Fibroblast of pulmonary artery (primary cell): ENCODE results near the gene HIPK2.

Source experiments
- DNase-seq: peaks from one replicate; pipeline ENCODE4 v3.0.0-alpha.2; 2010; ENCODE audit warnings: low read depth
- H3K4me3 ChIP-seq: replicated peaks from 2 replicates; pipeline ENCODE4 v1.5.1; 2011; ENCODE audit warnings: low read depth, mild to moderate bottlenecking, control low read depth, low read length, moderate library complexity
- TF ChIP-seq, protein P1 (sequence below): IDR thresholded peaks from 2 replicates; pipeline ENCODE4 v1.5.1; 2011; ENCODE audit warnings: mild to moderate bottlenecking, control low read depth, low read length, inconsistent platforms; ENCODE audit errors: missing control alignments

Gene HIPK2

DNA sequence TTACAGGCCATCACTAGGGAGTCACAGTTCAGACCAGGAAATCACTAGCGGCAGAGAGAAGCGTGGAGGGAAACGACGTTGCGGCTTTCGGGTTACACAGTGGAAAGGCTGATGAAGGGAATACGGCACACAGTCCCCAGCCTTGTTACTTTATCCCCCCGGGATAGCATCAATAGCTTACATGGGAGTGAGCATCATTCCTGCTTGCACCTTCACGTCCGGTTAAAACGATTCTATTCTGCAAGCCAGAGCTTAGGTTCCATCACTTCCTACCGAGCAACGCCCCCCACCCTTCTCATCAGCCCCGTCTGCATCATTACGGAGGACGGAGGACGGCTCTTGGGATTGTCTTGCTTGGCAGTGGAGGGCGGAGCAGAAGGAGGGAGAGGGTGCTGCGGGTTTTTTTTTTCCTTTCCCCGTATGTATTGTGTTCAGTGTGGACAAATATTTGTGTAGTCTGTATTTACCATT lies 129.4 kb downstream of the HIPK2 start:
- TF ChIP-seq, protein P1, sequence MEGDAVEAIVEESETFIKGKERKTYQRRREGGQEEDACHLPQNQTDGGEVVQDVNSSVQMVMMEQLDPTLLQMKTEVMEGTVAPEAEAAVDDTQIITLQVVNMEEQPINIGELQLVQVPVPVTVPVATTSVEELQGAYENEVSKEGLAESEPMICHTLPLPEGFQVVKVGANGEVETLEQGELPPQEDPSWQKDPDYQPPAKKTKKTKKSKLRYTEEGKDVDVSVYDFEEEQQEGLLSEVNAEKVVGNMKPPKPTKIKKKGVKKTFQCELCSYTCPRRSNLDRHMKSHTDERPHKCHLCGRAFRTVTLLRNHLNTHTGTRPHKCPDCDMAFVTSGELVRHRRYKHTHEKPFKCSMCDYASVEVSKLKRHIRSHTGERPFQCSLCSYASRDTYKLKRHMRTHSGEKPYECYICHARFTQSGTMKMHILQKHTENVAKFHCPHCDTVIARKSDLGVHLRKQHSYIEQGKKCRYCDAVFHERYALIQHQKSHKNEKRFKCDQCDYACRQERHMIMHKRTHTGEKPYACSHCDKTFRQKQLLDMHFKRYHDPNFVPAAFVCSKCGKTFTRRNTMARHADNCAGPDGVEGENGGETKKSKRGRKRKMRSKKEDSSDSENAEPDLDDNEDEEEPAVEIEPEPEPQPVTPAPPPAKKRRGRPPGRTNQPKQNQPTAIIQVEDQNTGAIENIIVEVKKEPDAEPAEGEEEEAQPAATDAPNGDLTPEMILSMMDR: no peak
- H3K4me3 ChIP-seq: no peak overlapping the region
- DNase-seq: no peak

DNA sequence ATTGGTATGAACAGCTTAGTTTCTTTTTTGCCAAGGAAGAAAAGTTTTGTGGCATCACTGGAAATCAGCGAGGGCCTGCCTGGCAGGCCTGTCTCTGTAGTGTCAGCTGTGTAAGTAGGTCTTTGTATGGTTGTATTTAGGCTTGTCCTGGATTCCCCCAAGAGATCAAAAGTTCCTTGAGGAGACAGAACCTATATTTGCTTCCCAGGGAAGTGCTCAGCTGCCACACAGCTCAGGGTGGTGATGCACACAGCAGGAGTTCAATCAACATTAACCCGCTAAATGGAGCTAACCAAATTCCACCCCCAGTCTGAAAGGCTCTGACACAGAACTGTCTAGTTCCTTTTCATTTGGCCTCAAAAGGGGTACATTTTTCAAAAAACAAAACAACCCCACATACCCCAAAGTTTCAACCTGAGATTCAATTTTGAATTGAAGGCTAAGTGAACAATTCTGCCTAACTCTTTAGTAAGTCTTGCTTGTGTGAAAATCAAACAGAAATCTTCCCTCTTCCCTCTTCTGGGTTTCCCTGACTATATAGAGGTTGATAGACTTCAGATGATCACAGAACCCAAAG lies 129.9 kb downstream of the HIPK2 start:
- H3K4me3 ChIP-seq: no peak overlapping the region
- TF ChIP-seq, protein P1: no peak
- no peak for DNase-seq

DNA sequence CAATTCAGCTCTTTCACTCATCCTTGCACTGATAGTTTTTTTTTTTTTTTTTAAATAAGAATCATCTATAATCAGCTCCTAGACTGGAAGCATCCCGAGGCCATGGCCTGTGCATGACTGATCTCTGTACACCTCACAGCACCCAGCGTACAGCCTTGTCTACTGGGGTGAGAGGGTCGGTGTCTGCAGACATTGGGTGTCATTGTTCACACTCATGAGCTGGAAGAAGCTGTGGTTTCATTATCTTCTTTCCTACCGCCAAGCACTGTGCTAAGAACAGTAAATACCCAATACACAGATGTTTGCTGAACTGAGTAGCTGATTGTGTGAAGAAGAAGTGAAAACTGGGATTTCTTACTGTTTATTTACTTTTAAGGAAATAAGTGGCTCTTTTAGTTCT lies 130.7 kb downstream of the HIPK2 start:
- TF ChIP-seq, protein P1: no peak
- no peak for DNase-seq
- no peak overlapping the region for H3K4me3 ChIP-seq

DNA sequence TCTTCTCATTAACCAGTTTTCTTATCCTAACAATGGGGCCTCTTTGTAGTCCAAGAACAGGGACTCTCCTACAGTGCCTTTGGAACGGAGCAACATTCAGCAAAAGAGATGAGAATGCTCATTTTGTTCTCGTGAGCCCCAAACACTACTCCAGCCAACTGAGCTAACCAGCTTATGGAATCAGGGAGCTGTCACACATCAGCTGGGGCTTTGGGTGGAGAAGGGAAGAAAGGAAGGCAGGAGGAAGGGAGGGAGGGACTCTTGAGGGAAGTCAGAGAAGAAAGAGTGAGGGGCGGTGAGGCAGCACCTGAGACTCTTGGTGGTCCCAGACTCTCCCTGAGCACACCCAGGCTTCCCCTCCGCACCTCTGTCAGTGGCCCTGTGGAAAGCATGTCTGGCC lies 131.2 kb downstream of the HIPK2 start:
- DNase-seq: no peak
- TF ChIP-seq, protein P1: no peak
- H3K4me3 ChIP-seq: no peak overlapping the region

DNA sequence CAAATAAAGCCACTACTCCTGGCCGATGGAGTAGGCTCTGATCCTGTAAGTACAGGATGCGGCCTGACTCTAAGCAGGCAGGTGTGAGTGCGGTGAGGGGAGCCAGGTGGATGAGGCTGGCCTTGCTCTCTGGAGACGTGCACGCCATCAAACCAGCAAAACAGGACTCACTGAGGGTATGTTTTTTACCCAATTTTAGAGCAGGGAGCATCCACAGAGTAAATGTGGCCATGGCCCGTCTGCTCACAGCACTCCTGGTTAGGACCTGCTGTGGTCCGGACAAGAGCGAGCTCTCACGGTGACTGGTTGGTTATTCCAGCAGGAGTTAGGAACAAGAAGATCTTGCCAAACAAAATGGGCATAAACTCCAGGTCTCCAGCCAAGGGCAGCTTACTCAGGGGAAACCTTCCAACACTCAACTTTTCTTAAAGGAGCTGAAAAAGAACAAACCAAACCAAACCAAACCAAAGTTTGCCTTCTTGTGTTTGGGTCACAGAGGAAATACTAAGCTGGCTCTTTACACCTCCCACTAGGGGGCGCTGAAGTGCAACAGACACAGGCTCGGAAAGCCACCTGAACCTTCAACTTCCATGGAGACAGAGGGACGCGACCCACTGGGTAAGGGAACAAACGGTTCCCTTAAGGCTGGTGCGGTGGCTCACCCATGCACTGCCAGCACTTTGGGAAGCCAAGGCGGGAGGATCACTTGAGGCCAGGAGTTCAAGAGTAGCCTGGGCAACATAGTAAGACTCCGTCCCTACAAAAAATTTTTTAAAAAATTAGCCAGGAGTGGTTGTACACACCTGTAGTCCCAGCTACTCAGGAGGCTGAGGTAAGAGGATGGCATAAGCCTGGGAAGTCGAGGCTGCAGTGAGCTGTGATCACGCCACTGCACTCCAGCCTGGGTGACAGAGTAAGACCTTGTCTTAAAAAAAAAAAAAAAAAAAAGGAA lies 131.9 kb downstream of the HIPK2 start:
- no peak overlapping the region for H3K4me3 ChIP-seq
- DNase-seq: peak; percentile 90
- TF ChIP-seq, protein P1: peak; percentile 95

DNA sequence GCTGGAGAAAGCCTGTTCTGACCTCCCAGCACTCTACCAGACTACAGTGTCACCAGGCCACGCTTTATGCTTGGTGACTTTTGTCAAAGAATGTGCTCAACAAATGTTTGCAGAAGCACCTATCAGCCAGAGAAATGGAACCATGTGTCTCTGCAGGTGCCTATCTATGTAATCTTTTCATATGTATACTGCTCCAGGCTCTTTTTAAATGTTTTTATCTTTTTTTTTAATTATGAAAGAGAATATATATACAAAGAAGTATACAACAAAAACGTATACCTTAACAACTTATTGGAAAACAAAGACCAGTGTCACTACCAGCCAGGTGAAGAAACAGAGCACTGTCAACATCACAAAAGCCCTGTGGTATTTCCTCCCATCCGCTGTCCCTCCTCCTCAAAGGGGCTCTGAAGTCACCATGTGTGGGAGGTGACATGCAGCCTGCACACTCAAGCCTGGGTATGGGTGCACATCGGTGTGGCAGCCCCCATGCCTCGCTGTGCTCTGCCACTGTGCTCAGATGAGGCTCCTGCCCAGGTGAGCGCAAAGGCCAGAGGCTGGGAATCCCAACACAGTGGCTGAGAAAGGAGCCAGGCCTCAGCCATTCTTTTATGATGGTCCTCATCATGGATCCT lies 133.7 kb downstream of the HIPK2 start:
- TF ChIP-seq, protein P1: no peak
- DNase-seq: no peak

More for the DNA sequence above, 133.7 kb downstream of the HIPK2 start:
- H3K4me3 ChIP-seq: no peak overlapping the region
